K562 (cell line): ENCODE measurements around the gene OR2W3.

ENCODE experiments used
- CBFA2T2 ChIP-seq: fragments of 450-650 bp; conservative IDR thresholded peaks from 2 replicates; pipeline ENCODE4 v1.6.1; 2017; ENCODE audit warnings: mild to moderate bottlenecking
- CREBBP ChIP-seq: IDR thresholded peaks from one replicate; pipeline ENCODE4 v1.6.1; 2012; ENCODE audit warnings: low read depth, mild to moderate bottlenecking, control low read depth, inconsistent platforms, low read length
- CREM ChIP-seq: IDR thresholded peaks from 2 replicates; pipeline ENCODE4 v1.6.1; 2014; ENCODE audit warnings: antibody characterized with exemption, low read depth
- CTCF ChIP-seq, 3 experiments: IDR thresholded peaks in 2 of 3; conservative IDR thresholded peaks in 1 of 3; 2 replicates each; pipeline ENCODE4 v1.5.1; 2011 to 2012; ENCODE audit warnings: low read length in 3 of 3, mild to moderate bottlenecking in 3 of 3, control low read depth in 2 of 3, improper control_type of control experiment in 1 of 3, inconsistent platforms in 1 of 3, low read depth in 1 of 3, mixed read lengths in 1 of 3, moderate library complexity in 1 of 3; ENCODE audit not compliant: insufficient read depth in 2 of 3
- FOXK1 ChIP-seq: sonication (generic); formaldehyde crosslinking; IDR thresholded peaks from 2 replicates; pipeline ENCODE4 v1.8.0; 2022; ENCODE audit warnings: missing genetic modification reagents, mild to moderate bottlenecking, borderline replicate concordance
- RB1 ChIP-seq: fragments of 450-650 bp; IDR thresholded peaks from 2 replicates; pipeline ENCODE4 v1.6.1; 2017; ENCODE audit warnings: low read depth, mild to moderate bottlenecking
- SMAD1 ChIP-seq: fragments of 150-350 bp; IDR thresholded peaks from 2 replicates; pipeline ENCODE4 v1.6.1; 2014; ENCODE audit warnings: low read length, low read depth; ENCODE audit not compliant: partially characterized antibody
- STAT5B ChIP-seq: fragments of 250-450 bp; sonication (Bioruptor Pico); IDR thresholded peaks from 2 replicates; pipeline ENCODE4 v1.8.0; 2021; ENCODE audit warnings: mild to moderate bottlenecking, inconsistent platforms
- TAF15 ChIP-seq: fragments of 200-400 bp; formaldehyde crosslinking; IDR thresholded peaks from 2 replicates; pipeline ENCODE4 v1.6.1; 2017; ENCODE audit warnings: mild to moderate bottlenecking, low read depth, low read length, moderate library complexity
- TARDBP ChIP-seq: fragments of 450-650 bp; IDR thresholded peaks from 2 replicates; pipeline ENCODE4 v1.6.1; 2016

- TF ChIP-seq FOXK1 (no peak), STAT5B (CRISPR knock-in tag) (no peak), SMAD1 (no peak), CTCF (IDR thresholded peaks at IDR 0.05 in 2 of 3, conservative IDR thresholded peaks at IDR 0.05 in 1 of 3; ENCODE audit: insufficient read depth in 2 of 3, low read depth in 1 of 3, low read length in 3 of 3) (no peak), CREBBP (no peak), TARDBP (no peak), TAF15 (no peak), CREM (no peak), RB1 (no peak), CBFA2T2 (peak; percentile 59)
Observed at GRCh38 chr1:247906504-247907047, 11.2 kb downstream of the OR2W3 start.
